ENCODE data around the gene SERPINE1. TPM values are rescaled to one million over a fixed set of nuclear protein-coding genes. Genes with fewer than 3 reads are reported as not detected.
A peak's percentile ranks its signal among the peaks of the same experiment; 100 is the strongest.

The SERPINE1 gene
- total RNA-seq, 1 experiment from 2014 or later: not detected

DNA sequence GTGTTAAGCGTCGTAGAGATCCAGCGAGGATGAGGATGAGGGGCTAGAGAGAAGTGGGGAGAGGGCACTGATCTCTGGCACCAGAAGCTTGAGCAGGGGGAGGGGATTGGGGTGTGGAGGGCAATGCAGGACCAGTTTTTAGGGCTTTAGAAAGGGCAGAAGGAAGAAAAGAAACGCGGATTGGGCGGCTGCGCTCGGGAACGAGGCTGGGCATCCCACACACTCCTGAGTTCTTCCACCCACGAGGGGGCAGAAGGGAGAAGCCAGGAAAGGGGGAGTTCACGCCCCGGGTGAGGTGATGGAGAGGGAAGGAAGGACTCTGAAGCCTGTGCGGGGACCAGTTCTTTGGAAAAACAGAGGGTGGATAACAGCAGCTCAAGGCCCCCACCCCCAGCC, 44.5 kb downstream of the SERPINE1 start:
- Histone ChIP-seq H3K4me3 (ENCODE audit: low read length) (no peak overlapping the region), H3K36me3 (ENCODE audit: insufficient read depth, low read length) (no peaks in the 10 kb centered on the region), H3K4me2 (ENCODE audit: low read depth, low read length, poor library complexity, severe bottlenecking) (no peak overlapping the region), H3K4me1 (ENCODE audit: low read length) (peaks cover 9% of the 10 kb centered on the region), H3K27me3 (ENCODE audit: low read length) (no peaks in the 10 kb centered on the region), H3K27ac (ENCODE audit: low read length) (no peak overlapping the region), H2AFZ (ENCODE audit: low read length) (no peak overlapping the region), H3K9me2 (replicated peaks; ENCODE audit: insufficient read depth, low read length) (no peaks in the 10 kb centered on the region), H3K79me2 (ENCODE audit: low read length) (no peaks in the 10 kb centered on the region), H4K20me1 (ENCODE audit: insufficient read depth, low read depth, low read length) (peaks cover 8% of the 10 kb centered on the region; the same call in 1 of the 2 replicates), H3K9ac (ENCODE audit: low read length) (no peak overlapping the region), H3K9me3 (ENCODE audit: low read length) (no peaks in the 10 kb centered on the region)
- no peak for DNase-seq

DNA sequence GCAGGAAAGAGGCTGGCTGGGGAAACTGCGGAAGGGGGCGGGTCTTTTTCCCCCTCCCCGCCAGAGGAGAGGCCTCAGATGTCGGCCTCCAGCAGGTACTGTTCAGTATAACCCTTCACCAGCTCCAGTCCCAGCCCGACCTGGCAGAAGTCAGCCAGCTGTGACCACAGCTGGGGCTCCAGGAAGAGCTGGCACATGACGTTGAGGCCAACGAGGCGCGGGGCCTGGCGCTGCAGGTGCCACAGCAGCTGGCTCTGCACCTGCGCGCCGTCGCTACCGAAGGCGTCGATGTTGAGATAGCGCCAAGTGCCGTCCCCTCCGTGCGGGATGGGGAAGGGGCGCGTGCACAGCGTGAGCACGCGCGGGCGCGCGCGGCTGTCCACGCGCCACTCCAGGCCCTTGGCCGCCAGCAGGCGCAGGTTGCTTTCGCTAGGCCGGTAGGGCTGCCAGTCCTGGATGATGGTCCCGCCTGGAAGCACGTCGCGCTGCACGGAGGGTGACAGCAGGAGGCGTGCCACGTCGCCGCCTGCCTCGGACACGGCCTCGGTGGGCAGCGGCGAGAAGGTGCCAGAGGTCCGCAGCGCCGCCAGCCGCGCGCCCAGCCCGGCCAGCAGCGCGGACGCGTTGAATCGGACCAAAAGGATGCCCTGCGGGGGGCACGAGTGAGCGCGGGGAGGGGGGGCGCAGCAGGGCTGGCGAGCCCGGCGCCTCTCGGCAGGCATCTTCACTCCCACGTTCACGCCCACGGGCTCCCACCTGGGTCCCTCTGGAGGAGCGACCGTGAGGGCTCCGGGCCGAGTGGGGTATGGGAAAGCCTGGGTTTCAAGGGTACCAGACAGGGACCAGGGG, 45.3 kb downstream of the SERPINE1 start:
- H2AFZ ChIP-seq (ENCODE audit: low read length): no peak overlapping the region
- H3K79me2 ChIP-seq (ENCODE audit: low read length): no peaks in the 10 kb centered on the region
- no peak for DNase-seq
- no peaks in the 10 kb centered on the region for H3K9me2 ChIP-seq (replicated peaks; ENCODE audit: insufficient read depth, low read length)
- no peaks in the 10 kb centered on the region for H3K9me3 ChIP-seq (ENCODE audit: low read length)
- H3K9ac ChIP-seq (ENCODE audit: low read length): no peak overlapping the region
- H4K20me1 ChIP-seq (ENCODE audit: insufficient read depth, low read depth, low read length): peaks cover 5% of the 10 kb centered on the region; the same call in 1 of the 2 replicates
- peaks cover 9% of the 10 kb centered on the region for H3K4me1 ChIP-seq (ENCODE audit: low read length)
- no peak overlapping the region for H3K27ac ChIP-seq (ENCODE audit: low read length)
- H3K4me2 ChIP-seq (ENCODE audit: low read depth, low read length, poor library complexity, severe bottlenecking): no peak overlapping the region
- H3K4me3 ChIP-seq (ENCODE audit: low read length): no peak overlapping the region
- no peaks in the 10 kb centered on the region for H3K36me3 ChIP-seq (ENCODE audit: insufficient read depth, low read length)
- no peaks in the 10 kb centered on the region for H3K27me3 ChIP-seq (ENCODE audit: low read length)

DNA sequence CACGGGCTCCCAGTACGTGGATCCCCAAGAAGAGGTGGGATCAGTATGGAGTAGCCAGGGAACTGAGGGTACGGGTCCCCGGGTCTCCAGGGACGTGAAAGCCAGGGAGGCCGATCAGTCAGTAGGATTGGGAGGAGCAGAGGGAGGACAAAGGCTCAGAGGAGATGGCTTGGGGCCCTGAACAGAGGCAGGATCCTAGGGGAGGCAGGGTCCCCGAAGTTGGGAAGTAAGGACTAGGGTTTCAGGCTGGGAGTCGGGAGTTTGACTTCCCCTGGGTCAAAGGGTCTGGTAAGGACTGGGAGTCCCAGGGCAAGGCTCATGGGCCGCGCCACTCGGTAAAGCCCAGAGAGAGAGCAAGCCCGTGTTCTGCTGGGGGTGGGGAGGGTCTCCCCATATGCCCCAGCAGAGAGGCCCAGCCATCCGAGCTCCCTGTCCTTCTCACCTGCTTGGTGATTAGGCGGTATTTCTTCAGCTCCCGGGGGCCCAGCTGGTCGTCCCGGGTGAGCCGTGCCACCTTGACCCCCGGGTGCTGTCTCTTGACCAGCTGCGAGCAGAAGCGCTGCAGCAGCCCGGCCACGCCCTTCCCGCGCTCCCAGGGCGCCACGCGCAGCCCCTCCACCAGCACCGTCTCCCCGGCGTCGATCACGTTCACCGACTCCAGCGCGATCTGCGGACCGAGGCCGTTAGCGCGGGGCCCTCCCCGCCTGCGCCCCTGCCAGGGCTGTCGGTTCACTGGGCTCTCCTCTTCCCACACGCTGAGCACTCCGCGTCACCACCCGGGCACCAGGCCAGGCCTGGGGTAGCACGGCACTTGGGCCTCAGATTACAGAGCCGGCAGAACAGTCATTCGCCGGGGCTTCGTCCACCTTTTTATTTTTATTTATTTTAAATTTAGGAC, 46.2 kb downstream of the SERPINE1 start:
- Histone ChIP-seq H4K20me1 (ENCODE audit: insufficient read depth, low read depth, low read length) (no peaks in the 10 kb centered on the region), H2AFZ (ENCODE audit: low read length) (no peak overlapping the region), H3K9ac (ENCODE audit: low read length) (no peak overlapping the region), H3K4me2 (ENCODE audit: low read depth, low read length, poor library complexity, severe bottlenecking) (no peak overlapping the region), H3K4me1 (ENCODE audit: low read length) (peaks cover 9% of the 10 kb centered on the region), H3K27ac (ENCODE audit: low read length) (no peak overlapping the region), H3K79me2 (ENCODE audit: low read length) (no peaks in the 10 kb centered on the region), H3K36me3 (ENCODE audit: insufficient read depth, low read length) (no peaks in the 10 kb centered on the region), H3K9me3 (ENCODE audit: low read length) (no peaks in the 10 kb centered on the region), H3K9me2 (replicated peaks; ENCODE audit: insufficient read depth, low read length) (no peaks in the 10 kb centered on the region), H3K27me3 (ENCODE audit: low read length) (no peaks in the 10 kb centered on the region), H3K4me3 (ENCODE audit: low read length) (no peak overlapping the region)
- DNase-seq: no peak

DNA sequence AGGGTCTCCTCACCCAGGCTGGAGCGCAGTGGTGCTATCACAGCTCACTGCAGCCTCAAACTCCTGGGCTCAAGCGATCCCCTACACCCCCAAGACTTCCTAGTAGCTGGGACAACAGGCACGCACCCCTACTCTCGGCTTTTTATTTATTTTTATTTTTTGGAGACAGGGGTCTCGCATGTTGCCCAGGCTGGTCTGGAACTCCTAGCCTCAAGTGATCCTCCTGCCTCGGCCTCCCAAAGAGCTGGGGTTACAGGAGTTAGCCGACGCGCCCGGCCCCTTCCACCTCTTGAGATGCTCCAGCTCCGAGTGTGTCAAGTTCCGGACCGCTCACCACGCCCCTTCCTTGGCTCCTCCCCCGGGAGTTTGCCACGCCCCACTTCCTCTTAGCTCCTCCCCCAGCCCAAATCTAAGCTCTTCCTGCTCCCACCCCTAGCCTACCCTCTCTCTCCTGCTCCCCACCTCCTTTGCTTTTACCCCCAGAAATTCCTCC, 46.9 kb downstream of the SERPINE1 start:
- Histone ChIP-seq H3K9me2 (replicated peaks; ENCODE audit: insufficient read depth, low read length) (no peaks in the 10 kb centered on the region), H2AFZ (ENCODE audit: low read length) (no peak overlapping the region), H3K9ac (ENCODE audit: low read length) (no peak overlapping the region), H3K9me3 (ENCODE audit: low read length) (no peaks in the 10 kb centered on the region), H3K27me3 (ENCODE audit: low read length) (no peaks in the 10 kb centered on the region), H3K36me3 (ENCODE audit: insufficient read depth, low read length) (no peaks in the 10 kb centered on the region), H3K4me3 (ENCODE audit: low read length) (no peak overlapping the region), H3K4me1 (ENCODE audit: low read length) (peaks cover 9% of the 10 kb centered on the region), H3K79me2 (ENCODE audit: low read length) (no peaks in the 10 kb centered on the region), H3K27ac (ENCODE audit: low read length) (no peak overlapping the region), H4K20me1 (ENCODE audit: insufficient read depth, low read depth, low read length) (no peaks in the 10 kb centered on the region), H3K4me2 (ENCODE audit: low read depth, low read length, poor library complexity, severe bottlenecking) (no peak overlapping the region)
- DNase-seq: peak; percentile 73

DNA sequence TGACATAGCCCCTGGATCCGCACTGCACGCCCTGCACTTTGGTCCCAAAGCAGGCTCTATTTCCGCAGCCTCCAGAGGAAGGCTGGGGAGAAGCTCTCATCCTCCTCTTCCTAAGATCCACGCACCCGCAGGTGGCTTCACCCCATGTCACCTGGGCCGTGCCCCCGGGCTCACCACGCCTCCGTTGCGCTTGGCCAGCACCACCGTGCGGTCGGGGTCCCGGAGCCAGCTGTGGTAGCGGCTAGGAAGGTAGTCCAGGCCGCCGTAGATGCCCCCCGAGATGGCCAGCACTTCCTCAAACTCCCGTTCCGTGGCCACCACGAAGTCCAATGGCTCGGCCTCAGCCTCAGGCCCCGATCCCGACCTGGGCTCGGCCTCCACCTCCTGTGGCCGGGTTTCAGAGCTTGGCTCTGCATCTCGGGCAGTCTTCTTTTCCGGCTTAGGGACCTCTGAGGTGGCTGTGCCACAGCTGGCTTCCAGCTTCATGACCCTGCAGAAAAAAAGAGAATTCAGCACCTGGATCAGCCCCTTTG, 47.5 kb downstream of the SERPINE1 start:
- Histone ChIP-seq H3K4me2 (ENCODE audit: low read depth, low read length, poor library complexity, severe bottlenecking) (no peak overlapping the region), H3K4me3 (ENCODE audit: low read length) (no peak overlapping the region), H3K36me3 (ENCODE audit: insufficient read depth, low read length) (no peaks in the 10 kb centered on the region), H3K27ac (ENCODE audit: low read length) (no peak overlapping the region), H3K4me1 (ENCODE audit: low read length) (peaks cover 7% of the 10 kb centered on the region), H3K9me3 (ENCODE audit: low read length) (no peaks in the 10 kb centered on the region), H3K9ac (ENCODE audit: low read length) (no peak overlapping the region), H4K20me1 (ENCODE audit: insufficient read depth, low read depth, low read length) (no peaks in the 10 kb centered on the region), H2AFZ (ENCODE audit: low read length) (no peak overlapping the region), H3K9me2 (replicated peaks; ENCODE audit: insufficient read depth, low read length) (no peaks in the 10 kb centered on the region), H3K27me3 (ENCODE audit: low read length) (no peaks in the 10 kb centered on the region), H3K79me2 (ENCODE audit: low read length) (no peaks in the 10 kb centered on the region)
- no peak for DNase-seq

DNA sequence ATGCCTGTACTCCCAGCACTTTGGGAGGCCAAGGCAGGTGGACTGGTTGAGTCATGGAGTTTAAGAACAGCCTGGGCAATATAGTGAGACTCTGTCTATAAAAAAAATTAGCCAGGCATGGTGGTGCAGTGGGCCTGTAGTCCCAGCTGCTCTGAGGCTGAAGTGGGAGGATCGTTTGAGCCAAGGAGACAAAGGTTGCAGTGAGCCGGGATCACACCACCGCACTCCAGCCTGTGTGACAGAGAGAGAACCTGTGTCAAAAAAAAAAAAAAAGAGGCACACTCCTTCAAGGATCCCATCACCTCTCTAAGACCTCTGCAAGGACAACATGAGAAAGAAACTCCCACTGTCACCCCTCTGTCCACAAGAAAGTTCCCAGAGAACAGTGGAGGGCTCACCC, 48.8 kb downstream of the SERPINE1 start:
- no peak for DNase-seq
- H3K36me3 ChIP-seq (ENCODE audit: insufficient read depth, low read length): no peaks in the 10 kb centered on the region
- H3K27me3 ChIP-seq (ENCODE audit: low read length): no peaks in the 10 kb centered on the region
- no peaks in the 10 kb centered on the region for H3K9me3 ChIP-seq (ENCODE audit: low read length)
- no peak overlapping the region for H3K4me2 ChIP-seq (ENCODE audit: low read depth, low read length, poor library complexity, severe bottlenecking)
- H3K4me3 ChIP-seq (ENCODE audit: low read length): no peak overlapping the region
- H3K9me2 ChIP-seq (replicated peaks; ENCODE audit: insufficient read depth, low read length): no peaks in the 10 kb centered on the region
- H3K9ac ChIP-seq (ENCODE audit: low read length): no peak overlapping the region
- no peaks in the 10 kb centered on the region for H3K79me2 ChIP-seq (ENCODE audit: low read length)
- H3K27ac ChIP-seq (ENCODE audit: low read length): no peak overlapping the region
- no peaks in the 10 kb centered on the region for H4K20me1 ChIP-seq (ENCODE audit: insufficient read depth, low read depth, low read length)
- no peaks in the 10 kb centered on the region for H3K4me1 ChIP-seq (ENCODE audit: low read length)
- no peak overlapping the region for H2AFZ ChIP-seq (ENCODE audit: low read length)

DNA sequence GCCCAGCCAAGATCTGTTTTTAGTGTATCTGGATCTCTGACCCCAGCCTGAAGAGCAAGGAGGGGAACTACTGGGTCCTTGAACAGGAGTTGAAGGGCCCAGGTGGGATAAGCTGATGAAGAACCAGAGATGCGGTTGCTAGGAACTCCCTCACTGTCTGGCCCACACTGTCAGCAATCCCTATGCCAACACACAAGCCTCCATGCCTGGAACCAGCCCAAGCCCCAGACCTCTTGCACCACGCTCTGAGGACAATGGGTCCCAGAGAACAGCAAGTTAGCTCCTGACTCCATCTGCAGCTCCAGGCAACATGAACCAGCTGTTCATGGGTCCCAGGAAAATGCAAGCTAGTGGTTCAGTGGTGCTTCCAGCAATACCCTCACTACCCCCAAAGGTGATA, 50.7 kb downstream of the SERPINE1 start:
- no peaks in the 10 kb centered on the region for H3K79me2 ChIP-seq (ENCODE audit: low read length)
- H3K27ac ChIP-seq (ENCODE audit: low read length): no peak overlapping the region
- H3K9me3 ChIP-seq (ENCODE audit: low read length): no peaks in the 10 kb centered on the region
- no peak overlapping the region for H3K4me3 ChIP-seq (ENCODE audit: low read length)
- no peaks in the 10 kb centered on the region for H3K36me3 ChIP-seq (ENCODE audit: insufficient read depth, low read length)
- no peak overlapping the region for H2AFZ ChIP-seq (ENCODE audit: low read length)
- no peaks in the 10 kb centered on the region for H3K27me3 ChIP-seq (ENCODE audit: low read length)
- no peaks in the 10 kb centered on the region for H4K20me1 ChIP-seq (ENCODE audit: insufficient read depth, low read depth, low read length)
- DNase-seq: no peak
- H3K4me2 ChIP-seq (ENCODE audit: low read depth, low read length, poor library complexity, severe bottlenecking): no peak overlapping the region
- H3K9me2 ChIP-seq (replicated peaks; ENCODE audit: insufficient read depth, low read length): no peaks in the 10 kb centered on the region
- H3K9ac ChIP-seq (ENCODE audit: low read length): no peak overlapping the region
- H3K4me1 ChIP-seq (ENCODE audit: low read length): peaks cover 5% of the 10 kb centered on the region

DNA sequence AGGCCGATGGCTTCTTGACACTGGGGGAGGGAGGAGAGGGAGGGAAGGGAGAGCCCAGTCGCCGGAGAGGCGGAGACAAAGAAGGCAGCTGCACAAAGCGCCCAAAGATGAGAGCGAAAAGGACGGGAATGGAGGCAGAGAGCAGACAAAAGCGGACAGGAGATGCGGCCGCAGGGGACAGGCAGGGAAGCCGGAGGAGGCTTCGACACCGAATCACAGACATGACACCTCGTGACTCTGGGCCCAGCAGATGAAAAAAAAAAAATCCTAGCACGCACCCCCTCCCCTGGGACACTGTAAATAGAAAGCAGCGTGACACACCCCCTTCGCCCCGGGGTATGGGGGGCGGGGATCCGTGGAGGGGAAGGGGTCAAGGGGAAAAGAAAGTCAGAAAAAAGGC, 52.2 kb downstream of the SERPINE1 start:
- Histone ChIP-seq H3K4me1 (ENCODE audit: low read length) (peaks cover 7% of the 10 kb centered on the region), H3K27me3 (ENCODE audit: low read length) (no peaks in the 10 kb centered on the region), H3K79me2 (ENCODE audit: low read length) (no peaks in the 10 kb centered on the region), H3K36me3 (ENCODE audit: insufficient read depth, low read length) (no peaks in the 10 kb centered on the region), H3K9me2 (replicated peaks; ENCODE audit: insufficient read depth, low read length) (no peaks in the 10 kb centered on the region), H4K20me1 (ENCODE audit: insufficient read depth, low read depth, low read length) (no peaks in the 10 kb centered on the region), H3K4me2 (ENCODE audit: low read depth, low read length, poor library complexity, severe bottlenecking) (no peak overlapping the region), H3K9me3 (ENCODE audit: low read length) (no peaks in the 10 kb centered on the region), H2AFZ (ENCODE audit: low read length) (no peak overlapping the region), H3K27ac (ENCODE audit: low read length) (no peak overlapping the region), H3K4me3 (ENCODE audit: low read length) (no peak overlapping the region), H3K9ac (ENCODE audit: low read length) (no peak overlapping the region)
- no peak for DNase-seq
